ENCODE measurements around the gene SNTG2.

The SNTG2 gene

DNA sequence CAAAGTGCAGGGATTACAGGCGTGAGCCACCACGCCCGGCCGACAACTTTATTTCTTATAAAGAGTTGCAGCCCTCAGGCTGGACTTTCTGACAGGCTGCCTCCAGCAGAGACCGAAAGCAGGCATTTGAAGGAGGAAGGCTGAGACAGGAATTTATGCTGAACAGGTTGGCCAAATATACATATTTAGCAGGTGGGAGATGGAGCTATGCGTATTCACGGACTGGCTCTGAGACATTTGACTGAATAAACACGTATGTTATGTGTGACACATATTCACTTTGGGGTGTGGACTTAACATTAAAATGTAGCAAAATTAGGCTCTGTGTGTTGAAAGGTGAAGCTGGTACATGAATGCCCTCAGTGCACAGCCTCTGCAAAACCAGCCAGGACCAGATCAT lies 65.9 kb downstream of the SNTG2 start:
- DNase-seq (ENCODE audit: insufficient read length, low spot score): no peak
- no peak for FAIRE-seq

GRCh38 chr2:1017827-1018226 lies 67.2 kb downstream of the SNTG2 start:
- no peak for FAIRE-seq

More for the DNA sequence above, 65.9 kb downstream of the SNTG2 start:
- no peak for TF ChIP-seq POLR2A (IDR thresholded peaks at IDR 0.05; ENCODE audit: low read depth, low read length)

DNA sequence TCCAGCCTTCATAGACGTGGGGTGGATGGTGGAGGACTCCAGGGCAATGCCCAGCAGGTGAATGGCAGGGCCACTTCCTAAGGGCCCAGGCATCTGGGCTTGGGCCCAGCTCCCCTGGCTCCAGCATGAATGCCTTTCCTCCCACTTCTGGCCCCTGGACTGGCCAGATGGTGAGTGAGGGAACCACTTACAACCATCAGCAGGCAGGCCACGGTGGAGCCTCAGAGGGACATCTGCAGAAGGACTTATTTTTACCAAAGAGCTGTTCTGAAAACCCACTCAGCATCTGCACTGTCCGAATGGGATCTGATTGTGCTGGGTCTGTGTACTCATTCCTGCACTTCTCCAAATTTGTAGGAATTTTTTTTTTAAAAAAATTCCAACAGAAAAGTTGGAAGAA lies 69.6 kb downstream of the SNTG2 start:
- DNase-seq (ENCODE audit: insufficient read length, low spot score) (no peak), FAIRE-seq (no peak)
- TF ChIP-seq POLR2A (IDR thresholded peaks at IDR 0.05; ENCODE audit: low read depth, low read length): no peak

More at GRCh38 chr2:1017827-1018226, 67.2 kb downstream of the SNTG2 start:
- no peak for TF ChIP-seq POLR2A (IDR thresholded peaks at IDR 0.05; ENCODE audit: low read depth, low read length)
- DNase-seq (ENCODE audit: insufficient read length, low spot score): no peak

DNA sequence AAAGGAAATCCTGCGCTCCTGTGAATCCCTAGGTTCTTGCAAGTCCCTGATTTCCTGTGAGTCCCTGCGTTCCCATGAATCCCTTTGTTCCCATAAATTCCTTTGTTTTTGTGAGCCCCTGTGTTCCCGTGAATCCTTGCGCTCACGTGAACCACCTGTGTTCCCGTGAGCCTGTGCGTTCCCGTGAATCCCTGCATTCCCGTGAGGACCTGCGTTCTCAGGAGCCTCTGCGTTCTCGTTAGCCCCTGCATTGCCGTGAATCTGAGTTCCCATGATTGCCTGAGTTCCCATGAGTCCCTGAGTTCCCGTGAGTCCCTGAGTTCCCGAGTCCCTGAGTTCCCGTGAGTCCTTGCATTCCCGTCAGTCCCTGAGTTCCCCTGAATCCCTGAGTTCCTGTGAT lies 71.5 kb downstream of the SNTG2 start:
- no peak for FAIRE-seq
- TF ChIP-seq POLR2A (IDR thresholded peaks at IDR 0.05; ENCODE audit: low read depth, low read length): no peak

GRCh38 chr2:1024981-1025380 lies 74.3 kb downstream of the SNTG2 start:
- no peak for DNase-seq (ENCODE audit: insufficient read length, low spot score)
- TF ChIP-seq POLR2A (IDR thresholded peaks at IDR 0.05; ENCODE audit: low read depth, low read length): no peak
- no peak for FAIRE-seq

More for the DNA sequence above, 71.5 kb downstream of the SNTG2 start:
- DNase-seq (ENCODE audit: insufficient read length, low spot score): no peak

GRCh38 chr2:1026141-1026540 lies 75.5 kb downstream of the SNTG2 start:
- no peak for FAIRE-seq
- DNase-seq (ENCODE audit: insufficient read length, low spot score): no peak
- TF ChIP-seq POLR2A (IDR thresholded peaks at IDR 0.05; ENCODE audit: low read depth, low read length): no peak

DNA sequence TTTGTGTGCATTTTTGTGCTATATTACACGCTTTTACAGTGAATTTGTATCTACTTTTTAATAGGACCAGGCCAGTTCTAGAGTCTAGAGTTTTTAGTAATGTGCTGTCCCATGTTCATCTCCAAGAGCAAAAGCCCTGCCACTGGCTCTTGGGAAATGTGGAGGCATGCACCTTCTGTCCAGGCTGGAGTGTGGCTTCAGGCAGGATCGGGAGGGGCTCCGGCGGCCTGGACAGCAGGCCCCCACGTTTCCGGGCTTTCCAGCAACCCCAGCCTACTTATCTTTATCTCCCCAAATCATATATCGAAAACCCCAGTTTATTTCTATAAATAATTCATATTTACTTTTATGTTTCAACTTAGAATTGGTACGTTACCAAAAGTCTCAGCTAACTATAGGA lies 78.2 kb downstream of the SNTG2 start:
- FAIRE-seq: no peak
- TF ChIP-seq POLR2A (IDR thresholded peaks at IDR 0.05; ENCODE audit: low read depth, low read length): no peak
- no peak for DNase-seq (ENCODE audit: insufficient read length, low spot score)

DNA sequence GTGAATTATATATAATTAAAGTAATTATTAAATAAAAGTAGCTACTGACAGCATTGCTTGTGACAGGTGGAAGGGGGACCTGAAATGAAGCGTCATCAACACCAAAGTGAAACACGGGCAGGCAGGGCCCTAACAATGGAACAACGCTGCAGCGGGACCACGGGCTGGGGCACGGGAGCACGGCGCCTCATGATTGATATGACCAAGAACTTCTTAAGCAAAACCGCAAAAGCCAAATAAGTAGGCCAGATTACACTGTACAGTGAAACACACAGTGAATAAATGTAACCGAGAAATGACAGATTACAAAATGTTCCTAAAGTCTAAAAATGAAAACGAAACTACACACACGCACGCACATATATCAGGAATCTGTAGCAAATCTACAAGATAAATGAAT lies 81.4 kb downstream of the SNTG2 start:
- no peak for TF ChIP-seq POLR2A (IDR thresholded peaks at IDR 0.05; ENCODE audit: low read depth, low read length)
- DNase-seq (ENCODE audit: insufficient read length, low spot score) (peak; percentile 4), FAIRE-seq (no peak)

- TF ChIP-seq POLR2A (IDR thresholded peaks at IDR 0.05; ENCODE audit: low read depth, low read length): no peak
- no peak for FAIRE-seq
Measured at GRCh38 chr2:1033069-1033468, 82.4 kb downstream of the SNTG2 start.

DNA sequence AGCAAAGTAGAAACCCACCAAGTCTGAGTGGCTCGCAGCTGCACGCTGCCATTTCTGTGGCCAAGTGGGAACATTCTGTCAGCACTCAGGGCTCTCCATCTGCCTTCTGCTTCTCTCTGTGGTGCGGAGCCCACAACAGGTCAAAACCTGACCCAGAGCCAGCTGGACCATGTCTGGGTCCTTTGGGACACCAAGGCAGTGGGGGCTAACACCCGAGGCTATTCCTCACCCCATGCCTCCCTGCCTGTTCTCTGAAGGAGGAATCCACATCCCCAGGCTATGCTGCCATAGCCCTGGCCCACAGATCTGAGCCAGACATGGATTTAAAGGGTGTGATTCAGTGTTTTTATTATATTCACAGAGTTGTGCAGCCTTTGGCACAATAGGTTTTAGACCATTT lies 86.4 kb downstream of the SNTG2 start:
- FAIRE-seq (no peak), DNase-seq (ENCODE audit: insufficient read length, low spot score) (no peak)
- TF ChIP-seq POLR2A (IDR thresholded peaks at IDR 0.05; ENCODE audit: low read depth, low read length): no peak

More at GRCh38 chr2:1033069-1033468, 82.4 kb downstream of the SNTG2 start:
- no peak for DNase-seq (ENCODE audit: insufficient read length, low spot score)

- FAIRE-seq (no peak), DNase-seq (ENCODE audit: insufficient read length, low spot score) (no peak)
- no peak for TF ChIP-seq POLR2A (IDR thresholded peaks at IDR 0.05; ENCODE audit: low read depth, low read length)
Measured at GRCh38 chr2:1039549-1039948, 88.9 kb downstream of the SNTG2 start.

GRCh38 chr2:1041012-1041805 lies 90.6 kb downstream of the SNTG2 start:
- DNase-seq (ENCODE audit: insufficient read length, low spot score) (no peak), FAIRE-seq (no peak)
- no peak for TF ChIP-seq POLR2A (IDR thresholded peaks at IDR 0.05; ENCODE audit: low read depth, low read length)

DNA sequence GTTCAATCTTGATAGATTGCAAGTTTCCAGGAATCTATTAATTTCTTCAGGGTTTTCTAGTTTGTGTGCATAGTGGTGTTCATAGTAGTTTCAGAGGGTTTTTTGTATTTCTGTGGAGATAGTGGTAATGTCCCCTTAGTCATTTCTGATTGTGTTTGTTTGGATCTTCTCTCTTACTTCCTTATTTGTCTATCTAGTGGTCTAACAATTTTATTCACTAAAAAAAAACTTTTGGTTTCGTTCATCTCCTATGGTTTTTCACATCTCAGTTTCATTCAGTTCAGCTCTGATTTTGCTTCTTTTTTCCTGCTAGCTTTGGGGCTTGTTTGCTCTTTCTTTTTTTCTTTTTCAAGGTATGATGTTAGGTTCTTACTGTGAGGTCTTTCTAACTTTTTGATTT lies 94.5 kb downstream of the SNTG2 start:
- TF ChIP-seq POLR2A (IDR thresholded peaks at IDR 0.05; ENCODE audit: low read depth, low read length): no peak
- DNase-seq (ENCODE audit: insufficient read length, low spot score) (no peak), FAIRE-seq (no peak)

GRCh38 chr2:1046067-1046466 lies 95.4 kb downstream of the SNTG2 start:
- no peak for TF ChIP-seq POLR2A (IDR thresholded peaks at IDR 0.05; ENCODE audit: low read depth, low read length)
- DNase-seq (ENCODE audit: insufficient read length, low spot score) (no peak), FAIRE-seq (no peak)

GRCh38 chr2:1047485-1047884 lies 96.8 kb downstream of the SNTG2 start:
- DNase-seq (ENCODE audit: insufficient read length, low spot score) (no peak), FAIRE-seq (peak; percentile 64)
- TF ChIP-seq POLR2A (IDR thresholded peaks at IDR 0.05; ENCODE audit: low read depth, low read length): no peak
